Stimulated activated CD4-positive, alpha-beta T cell treated with anti-CD3 and anti-CD28 coated beads, Interleukin-2, amount 100 ng/mL, for 24 hours (primary cell): Measurements from ENCODE around the gene PLIN5.
"Not testable (repeated sequence)": the region's sequence is repeated elsewhere in the genome, so short reads cannot be mapped to it uniquely, and the experiment has no call there.

ENCODE experiments used
- DNase-seq, 2 donors: peaks; one replicate each; pipeline ENCODE4 v3.0.0-alpha.2; 2020

Gene PLIN5

DNA sequence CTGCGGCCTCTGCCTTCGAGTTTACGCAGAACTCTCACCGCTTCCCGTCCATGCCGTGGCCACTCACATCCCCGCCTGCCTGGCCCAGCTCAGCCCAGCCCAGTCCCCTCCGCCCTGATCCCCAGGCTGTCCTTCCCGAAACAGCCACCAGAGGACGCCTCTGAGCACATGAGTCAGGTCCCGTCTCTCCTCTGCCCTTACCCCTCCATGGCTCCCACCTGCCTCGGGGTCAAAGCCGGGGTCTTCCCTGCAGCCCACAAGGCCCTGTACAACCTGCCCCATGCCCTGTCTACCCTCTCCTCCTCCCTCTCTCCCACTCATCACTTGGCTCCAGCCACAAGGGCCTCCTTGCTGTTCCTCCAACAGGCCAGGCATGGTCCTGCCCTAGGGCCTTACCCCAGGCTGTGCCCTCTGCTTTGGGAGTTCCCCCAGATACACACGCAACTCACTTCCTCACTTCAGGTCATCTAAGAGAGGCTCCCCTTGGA, 32.6 kb upstream of the PLIN5 start:
- peak; percentile 72 to 76 for DNase-seq

DNA sequence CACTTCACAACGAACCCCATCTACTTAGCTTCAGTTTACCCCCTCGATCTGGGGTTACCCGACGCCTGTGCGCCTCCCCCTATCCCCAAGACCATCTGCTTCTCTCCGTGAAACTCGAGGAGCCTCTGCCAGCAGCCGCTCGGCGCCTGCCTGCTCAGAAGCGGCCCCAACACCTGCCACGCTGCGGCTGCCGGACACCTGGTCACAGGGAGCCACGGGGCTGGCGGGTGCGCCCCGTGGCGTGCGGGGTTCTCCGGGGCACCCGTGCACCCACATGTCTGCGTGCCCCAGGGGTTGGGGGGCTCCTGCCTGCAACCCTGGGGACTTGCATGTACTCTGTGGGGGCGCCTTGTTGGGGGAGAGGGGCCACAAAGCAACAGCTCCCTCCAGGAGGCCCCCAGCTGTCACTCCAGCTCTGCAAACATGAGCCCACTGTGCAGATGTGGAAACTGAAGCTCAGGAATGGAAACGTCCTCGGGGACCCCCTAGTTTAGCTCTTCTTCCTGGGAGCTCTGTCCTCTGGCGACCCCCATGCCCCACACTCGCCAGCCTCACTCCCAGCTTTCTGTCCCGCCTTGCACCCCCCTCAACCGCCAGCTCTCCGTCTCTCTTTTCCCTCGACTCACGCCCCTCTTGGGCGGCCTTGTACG, 31.5 kb upstream of the PLIN5 start:
- DNase-seq = no peak

- DNase-seq = not testable (repeated sequence)
Measured at GRCh38 chr19:4563562-4563961, 28.5 kb upstream of the PLIN5 start.

DNA sequence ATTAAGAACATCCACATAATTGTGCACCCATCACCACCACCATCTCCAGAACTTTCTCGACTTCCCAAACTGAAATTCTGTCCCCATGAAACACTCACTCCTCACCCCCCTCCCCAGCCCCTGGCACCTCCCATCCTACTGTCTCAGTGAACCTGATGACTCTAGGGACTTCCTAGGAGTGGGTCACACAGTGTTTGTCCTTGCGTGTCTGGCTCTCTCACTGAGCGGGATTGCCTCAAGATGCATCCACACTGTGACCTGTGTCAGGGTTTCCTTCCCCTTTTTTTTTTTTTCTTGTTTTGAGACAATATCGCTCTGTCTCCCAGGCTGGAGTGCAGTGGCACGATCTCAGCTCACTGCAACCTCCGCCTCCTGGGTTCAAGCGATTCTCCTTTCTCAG, 27.1 kb upstream of the PLIN5 start:
- not testable (repeated sequence) for DNase-seq

GRCh38 chr19:4559569-4559968, 24.5 kb upstream of the PLIN5 start, which contains the start of gene SEMA6B:
SEMA6B (minus strand) TSS chr19:4559684; CDS start chr19:4558457, 1,227 bp downstream.
- DNase-seq = no peak

DNA sequence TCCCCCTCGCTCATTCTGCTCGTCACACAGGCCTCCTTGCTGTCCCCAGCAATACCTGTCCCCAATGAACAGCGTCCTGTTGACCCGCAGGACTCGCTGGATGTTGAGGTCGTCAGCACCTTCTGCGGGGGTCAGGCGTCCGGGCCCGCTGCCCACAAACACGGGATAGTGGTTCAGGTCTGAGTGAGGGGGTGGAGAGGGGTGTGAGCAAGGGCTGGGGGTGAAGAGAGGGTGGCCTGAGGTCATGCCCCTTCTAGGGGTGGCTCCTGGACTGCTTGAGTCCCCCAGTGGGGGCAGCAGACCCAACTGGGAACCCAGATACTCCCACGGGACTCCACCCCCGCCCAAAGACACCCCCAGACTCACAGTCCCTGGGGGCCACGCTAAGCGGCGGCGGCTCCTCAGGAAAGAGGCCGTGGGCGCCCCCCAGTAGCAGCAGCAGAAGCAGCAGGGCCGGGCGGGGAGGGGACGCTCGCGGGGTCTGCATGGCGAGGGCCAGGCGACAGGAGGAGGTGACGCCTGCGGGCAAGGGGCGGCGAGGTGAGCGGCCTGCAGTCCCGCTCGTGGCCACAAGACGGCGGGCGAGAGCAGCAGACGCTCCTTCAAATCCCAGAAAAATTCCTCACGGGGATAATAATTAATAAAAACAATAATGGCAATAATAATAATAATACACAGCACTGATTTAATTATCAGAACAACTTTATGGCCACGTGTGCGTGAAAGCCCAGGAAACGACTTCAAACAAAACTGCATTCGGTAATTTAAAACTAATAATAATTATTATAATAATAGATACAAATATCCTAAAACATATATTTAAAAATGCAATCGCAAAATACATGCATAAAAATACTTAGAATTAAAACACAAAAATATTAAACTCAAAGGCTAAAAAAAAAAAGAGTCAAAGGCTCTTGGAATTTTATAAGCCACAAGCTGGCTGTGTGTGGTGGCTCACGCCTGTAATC, 23.2 kb upstream of the PLIN5 start:
- peak; percentile 44 to 61 for DNase-seq

GRCh38 chr19:4557144-4557970, 22.3 kb upstream of the PLIN5 start:
- peak; percentile 33 to 42 for DNase-seq

- peak; percentile 31 to 55 for DNase-seq
Measured at GRCh38 chr19:4556597-4557127, 21.6 kb upstream of the PLIN5 start.

- DNase-seq = peak in 1 of 2 donors; percentile 19
Measured at GRCh38 chr19:4555657-4556561, 20.9 kb upstream of the PLIN5 start.

DNA sequence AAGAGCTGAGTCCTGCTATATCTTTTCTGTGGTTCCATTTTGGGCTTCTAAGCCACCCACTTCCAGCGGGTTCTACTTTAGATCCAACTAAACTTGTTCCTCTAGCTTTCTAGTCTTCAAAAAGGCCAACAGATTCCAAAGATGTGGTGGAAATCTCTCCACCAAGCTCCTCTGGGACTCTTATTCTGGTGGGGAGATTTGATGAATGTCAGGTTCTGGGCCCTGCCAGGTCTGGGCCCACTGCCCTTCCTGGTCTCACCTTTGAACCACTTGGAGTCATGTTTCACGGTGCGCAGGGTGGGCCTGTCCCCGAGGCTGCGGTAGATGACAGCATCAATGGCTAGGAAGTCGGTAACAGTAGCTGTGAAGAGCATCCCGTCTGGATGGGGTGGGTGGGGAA, 19.7 kb upstream of the PLIN5 start:
- DNase-seq = no peak

DNA sequence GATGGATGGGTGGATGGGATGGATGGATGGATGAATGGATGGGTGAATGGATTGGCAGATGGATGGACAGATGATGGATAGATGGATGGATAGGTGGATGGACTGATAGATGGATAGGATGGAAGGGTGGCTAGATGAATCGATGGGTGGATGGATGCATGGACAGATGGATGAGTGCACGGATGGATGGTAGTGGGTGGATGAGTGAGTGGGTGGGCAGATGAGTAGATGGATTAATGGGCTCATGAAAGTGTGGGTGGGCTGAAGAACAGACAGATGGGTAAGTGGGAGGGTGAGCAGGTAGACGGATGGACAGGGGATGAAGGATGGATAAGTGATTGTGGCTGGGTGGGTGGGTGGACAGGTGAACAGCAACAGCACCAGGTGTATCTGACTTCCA, 18.8 kb upstream of the PLIN5 start:
- DNase-seq = no peak

DNA sequence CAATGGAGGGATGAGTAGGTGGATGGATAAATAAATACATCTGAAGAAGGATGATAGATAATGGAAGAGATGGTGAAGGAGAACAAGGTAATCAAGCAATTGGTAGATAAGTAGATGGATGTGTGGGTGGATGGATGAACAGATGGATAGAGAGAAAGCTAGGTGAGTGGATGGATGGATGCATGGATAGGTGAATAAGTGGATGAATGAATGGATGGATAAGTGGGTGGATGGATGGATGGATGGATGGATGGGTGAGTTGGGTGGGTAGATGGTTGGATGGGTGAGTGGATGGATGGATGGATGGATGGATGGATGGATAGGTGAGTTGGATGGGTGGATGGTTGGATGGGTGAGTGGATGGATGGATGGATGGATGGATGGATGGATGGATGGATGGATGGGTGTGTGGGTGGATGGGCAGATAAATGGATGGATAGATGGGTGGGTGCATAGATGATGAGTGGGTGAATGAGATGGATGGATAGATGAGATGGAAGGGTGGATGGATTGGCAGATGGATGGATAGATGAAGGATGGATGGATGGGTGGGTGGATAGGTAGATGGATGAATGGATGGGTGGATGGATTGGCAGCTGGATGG, 18.2 kb upstream of the PLIN5 start:
- no peak for DNase-seq

GRCh38 chr19:4552525-4552819, 17.4 kb upstream of the PLIN5 start:
- no peak for DNase-seq

- no peak for DNase-seq
Measured at GRCh38 chr19:4550479-4551050, 15.5 kb upstream of the PLIN5 start.

GRCh38 chr19:4550018-4550417, 15.0 kb upstream of the PLIN5 start:
- no peak for DNase-seq

GRCh38 chr19:4548238-4548584, 13.2 kb upstream of the PLIN5 start:
- no peak for DNase-seq

- DNase-seq = peak; percentile 27
Measured at GRCh38 chr19:4547303-4548237, 12.5 kb upstream of the PLIN5 start.

DNA sequence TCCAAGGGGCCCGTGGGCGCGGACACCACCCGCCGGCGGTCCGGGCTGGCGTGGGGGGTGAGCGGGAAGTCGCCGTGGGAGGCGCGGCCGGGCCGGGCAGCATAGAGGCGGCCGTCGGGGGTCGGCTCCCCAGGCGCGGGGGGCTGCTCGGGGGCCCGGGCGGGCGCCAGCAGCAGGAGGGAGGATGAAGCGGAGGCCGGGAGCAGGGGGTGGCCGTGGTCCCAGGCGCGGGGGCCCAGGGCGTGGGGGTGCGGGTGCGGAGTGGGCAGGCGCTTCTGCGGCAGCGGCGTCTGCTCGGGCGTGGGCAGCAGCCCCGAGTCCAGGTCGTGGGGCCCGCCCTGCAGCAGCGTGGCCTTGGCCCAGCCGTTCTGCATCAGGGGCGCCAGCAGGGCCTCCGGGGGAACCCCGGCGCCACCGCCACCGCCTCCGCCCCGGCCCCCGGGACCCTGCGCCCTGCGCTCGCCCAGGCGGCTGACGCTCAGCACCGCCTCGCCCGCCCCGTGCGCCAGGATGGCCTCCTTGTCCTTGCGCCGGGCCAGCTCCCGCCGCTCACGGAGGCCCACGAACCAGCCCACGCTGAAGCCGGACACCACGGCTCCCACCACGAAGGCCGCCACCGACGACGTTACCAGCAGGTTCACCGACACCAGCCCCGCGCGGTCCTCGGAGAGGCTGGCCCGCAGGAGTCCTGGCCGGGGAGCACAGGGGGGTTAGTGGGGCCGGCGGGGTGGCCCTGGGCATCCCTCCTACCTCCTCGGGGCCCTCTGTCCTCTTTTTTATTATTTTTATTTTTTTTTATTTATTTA, 9.0 kb upstream of the PLIN5 start:
- no peak for DNase-seq
